Parathyroid adenoma (tissue), 2 donors: ENCODE results near the gene IFI16.

ENCODE experiments used
- H2AFZ ChIP-seq: fragments of 300-600 bp; sonication (generic); one replicate; pipeline ENCODE4 v1.7.0; 2017; ENCODE audit warnings: antibody characterized with exemption, mild to moderate bottlenecking
- H3K27ac ChIP-seq: fragments of 300-600 bp; sonication (generic); one replicate; pipeline ENCODE4 v1.7.0; 2017
- H3K27me3 ChIP-seq: fragments of 300-600 bp; sonication (generic); one replicate; pipeline ENCODE4 v1.7.0; 2017; ENCODE audit warnings: low read length; ENCODE audit not compliant: control insufficient read depth, insufficient read depth
- H3K36me3 ChIP-seq: fragments of 300-600 bp; sonication (generic); one replicate; pipeline ENCODE4 v1.7.0; 2017; ENCODE audit warnings: low read length; ENCODE audit not compliant: control insufficient read depth, insufficient read depth
- H3K4me1 ChIP-seq: fragments of 300-600 bp; sonication (generic); one replicate; pipeline ENCODE4 v1.7.0; 2017; ENCODE audit warnings: control low read depth
- H3K4me2 ChIP-seq: fragments of 300-600 bp; sonication (generic); one replicate; pipeline ENCODE4 v1.7.0; 2017; ENCODE audit warnings: low read length
- H3K4me3 ChIP-seq: fragments of 300-600 bp; sonication (generic); one replicate; pipeline ENCODE4 v1.7.0; 2017; ENCODE audit warnings: low read depth, low read length
- H3K79me2 ChIP-seq: fragments of 300-600 bp; sonication (generic); one replicate; pipeline ENCODE4 v1.7.0; 2017; ENCODE audit warnings: control low read depth
- H3K9ac ChIP-seq: fragments of 300-600 bp; sonication (generic); one replicate; pipeline ENCODE4 v1.7.0; 2017; ENCODE audit warnings: mild to moderate bottlenecking
- H3K9me3 ChIP-seq: fragments of 300-600 bp; sonication (generic); one replicate; pipeline ENCODE4 v1.7.0; 2017; ENCODE audit warnings: low read length; ENCODE audit not compliant: control insufficient read depth
- CTCF ChIP-seq: fragments of 300-600 bp; sonication (generic); IDR thresholded peaks from one replicate; pipeline ENCODE4 v1.7.0; 2017; ENCODE audit warnings: antibody characterized with exemption, mild to moderate bottlenecking
- donor health status: primary hyperparathyroidism.

The IFI16 gene

GRCh38 chr1:159051436-159051835 lies 41.7 kb downstream of the IFI16 start:
- no peaks in the 10 kb centered on the region for H3K4me1 ChIP-seq
- no peak overlapping the region for H3K27ac ChIP-seq
- H3K9me3 ChIP-seq, result no peaks in the 10 kb centered on the region
- no peaks in the 10 kb centered on the region for H3K27me3 ChIP-seq
- H3K36me3 ChIP-seq, result no peaks in the 10 kb centered on the region
- no peaks in the 10 kb centered on the region for H3K79me2 ChIP-seq
- no peak overlapping the region for H2AFZ ChIP-seq
- no peak overlapping the region for H3K9ac ChIP-seq
- H3K4me2 ChIP-seq, result no peak overlapping the region
- no peak for TF ChIP-seq CTCF
- no peak overlapping the region for H3K4me3 ChIP-seq

GRCh38 chr1:159054427-159054826 lies 44.7 kb downstream of the IFI16 start:
- Histone ChIP-seq H3K79me2 (no peaks in the 10 kb centered on the region), H3K9ac (no peak overlapping the region), H3K4me3 (no peak overlapping the region), H3K9me3 (no peaks in the 10 kb centered on the region), H3K4me1 (no peaks in the 10 kb centered on the region), H2AFZ (no peak overlapping the region), H3K27ac (no peak overlapping the region), H3K27me3 (no peaks in the 10 kb centered on the region), H3K36me3 (no peaks in the 10 kb centered on the region), H3K4me2 (no peak overlapping the region)
- TF ChIP-seq CTCF, result no peak

GRCh38 chr1:159055181-159055641 lies 45.5 kb downstream of the IFI16 start:
- no peak overlapping the region for H3K27ac ChIP-seq

GRCh38 chr1:159056069-159056698 lies 46.5 kb downstream of the IFI16 start:
- H3K27me3 ChIP-seq, result no peaks in the 10 kb centered on the region
- TF ChIP-seq CTCF, result no peak
- H3K9ac ChIP-seq, result no peak overlapping the region
- no peak overlapping the region for H2AFZ ChIP-seq
- no peaks in the 10 kb centered on the region for H3K4me1 ChIP-seq
- no peaks in the 10 kb centered on the region for H3K36me3 ChIP-seq
- no peak overlapping the region for H3K4me3 ChIP-seq
- no peak overlapping the region for H3K4me2 ChIP-seq
- H3K27ac ChIP-seq, result no peak overlapping the region
- H3K79me2 ChIP-seq, result no peaks in the 10 kb centered on the region
- H3K9me3 ChIP-seq, result no peaks in the 10 kb centered on the region

More at GRCh38 chr1:159055181-159055641, 45.5 kb downstream of the IFI16 start:
- H3K36me3 ChIP-seq, result no peaks in the 10 kb centered on the region
- H3K4me2 ChIP-seq, result no peak overlapping the region
- H3K9ac ChIP-seq, result no peak overlapping the region
- H3K79me2 ChIP-seq, result no peaks in the 10 kb centered on the region
- no peaks in the 10 kb centered on the region for H3K27me3 ChIP-seq
- H2AFZ ChIP-seq, result no peak overlapping the region
- TF ChIP-seq CTCF, result no peak
- H3K4me3 ChIP-seq, result no peak overlapping the region
- H3K9me3 ChIP-seq, result no peaks in the 10 kb centered on the region
- H3K4me1 ChIP-seq, result no peaks in the 10 kb centered on the region

- Histone ChIP-seq H3K4me3 (no peak overlapping the region), H3K36me3 (no peaks in the 10 kb centered on the region), H3K4me2 (no peak overlapping the region), H3K4me1 (no peaks in the 10 kb centered on the region), H3K9ac (no peak overlapping the region), H3K27ac (no peak overlapping the region), H3K9me3 (no peaks in the 10 kb centered on the region), H3K27me3 (no peaks in the 10 kb centered on the region), H3K79me2 (no peaks in the 10 kb centered on the region), H2AFZ (no peak overlapping the region)
- no peak for TF ChIP-seq CTCF
These were observed 49.0 kb downstream of the IFI16 start for GRCh38 chr1:159058751-159059150.
